EH (cell line): ENCODE results near the gene ADAM12.

Experiments
- DNase-seq: peaks from one replicate; pipeline ENCODE4 v3.0.0-alpha.2; 2015; ENCODE audit warnings: low read depth

ADAM12 gene

GRCh38 chr10:126262233-126262838 is 125.9 kb downstream of the ADAM12 start:
- DNase-seq: no peak

GRCh38 chr10:126259760-126260479 is 128.4 kb downstream of the ADAM12 start:
- no peak for DNase-seq

- no peak for DNase-seq
Observed at GRCh38 chr10:126256864-126257263, 131.4 kb downstream of the ADAM12 start.

GRCh38 chr10:126255313-126255712 is 133.0 kb downstream of the ADAM12 start:
- DNase-seq: no peak

- DNase-seq: no peak
Observed at GRCh38 chr10:126253611-126253998, 134.7 kb downstream of the ADAM12 start.

- DNase-seq: peak; percentile 100
Observed at GRCh38 chr10:126252884-126253610, 135.2 kb downstream of the ADAM12 start.

- DNase-seq: no peak
Observed at GRCh38 chr10:126251778-126252407, 136.4 kb downstream of the ADAM12 start.

GRCh38 chr10:126250527-126251310 is 137.6 kb downstream of the ADAM12 start:
- DNase-seq: no peak

GRCh38 chr10:126250045-126250444 is 138.2 kb downstream of the ADAM12 start:
- no peak for DNase-seq

GRCh38 chr10:126247446-126247975 is 140.8 kb downstream of the ADAM12 start:
- peak; percentile 100 for DNase-seq

- DNase-seq: peak; percentile 48
Observed at GRCh38 chr10:126246396-126246795, 141.9 kb downstream of the ADAM12 start.

GRCh38 chr10:126245501-126245900 is 142.8 kb downstream of the ADAM12 start:
- no peak for DNase-seq

GRCh38 chr10:126243971-126244370 is 144.3 kb downstream of the ADAM12 start:
- peak; percentile 99 for DNase-seq

GRCh38 chr10:126243306-126243705 is 145.0 kb downstream of the ADAM12 start:
- no peak for DNase-seq

GRCh38 chr10:126242397-126243260 is 145.6 kb downstream of the ADAM12 start:
- peak; percentile 91 for DNase-seq

GRCh38 chr10:126240483-126240882 is 147.8 kb downstream of the ADAM12 start:
- DNase-seq: no peak

- no peak for DNase-seq
Observed at GRCh38 chr10:126239844-126240243, 148.4 kb downstream of the ADAM12 start.

- no peak for DNase-seq
Observed at GRCh38 chr10:126235979-126236851, 152.1 kb downstream of the ADAM12 start.
